ENCODE measurements around the gene LMTK3.

LMTK3 gene
- total RNA-seq: 1.8 to 28.0 (median 19.4) reads per million in 3 experiments

- peak; percentile 84 for DNase-seq
Measured at GRCh38 chr19:48511800-48512503, at the start of gene LMTK3. Gene LMTK3, minus strand, starts transcription at chr19:48511835. Its CDS starts 259 bp downstream, at chr19:48511576.

GRCh38 chr19:48561412-48561811 lies 49.8 kb upstream of the LMTK3 start:
- no peak for DNase-seq

GRCh38 chr19:48560095-48560530 lies 48.5 kb upstream of the LMTK3 start:
- no peak for DNase-seq

GRCh38 chr19:48558018-48558684 lies 46.5 kb upstream of the LMTK3 start:
- DNase-seq: no peak

- DNase-seq: no peak
Measured at GRCh38 chr19:48556825-48557224, 45.2 kb upstream of the LMTK3 start.

GRCh38 chr19:48556163-48556562 lies 44.5 kb upstream of the LMTK3 start:
- DNase-seq: no peak

GRCh38 chr19:48554385-48555091 lies 42.9 kb upstream of the LMTK3 start:
- DNase-seq: no peak

DNA sequence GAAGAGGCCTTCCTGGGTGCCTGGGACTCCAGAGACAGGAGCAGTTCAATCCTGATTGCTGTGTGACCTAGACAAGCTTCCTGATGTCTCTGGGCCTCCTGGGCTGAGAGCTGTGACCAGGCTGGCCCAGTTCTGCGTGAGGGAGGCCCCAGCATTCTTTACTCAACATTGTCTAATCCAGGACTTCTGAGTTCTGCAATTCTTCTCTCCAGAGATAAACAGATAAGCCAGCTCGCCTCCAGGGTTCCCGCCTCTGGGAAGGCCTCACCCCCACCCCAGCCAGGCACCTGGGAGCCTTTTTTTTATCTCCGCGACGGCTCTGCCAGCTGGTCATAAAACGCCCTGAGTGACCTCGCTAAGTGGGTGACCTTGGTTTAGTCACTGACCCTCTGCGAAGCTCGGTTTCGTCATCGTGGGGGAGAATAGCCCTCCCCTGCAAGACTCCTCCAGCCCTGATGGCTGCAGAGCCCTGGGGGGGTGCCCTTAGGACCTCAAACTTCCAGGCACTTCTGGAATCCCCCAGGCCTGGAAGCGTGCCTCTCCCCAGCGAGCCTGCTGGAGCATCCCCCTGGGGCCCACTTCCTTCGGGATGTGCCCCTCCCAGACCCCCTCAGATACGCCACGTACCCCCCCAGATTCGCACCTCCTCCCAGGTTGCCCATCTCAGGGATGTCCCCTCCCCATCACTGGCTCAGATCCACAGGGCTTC lies 42.2 kb upstream of the LMTK3 start:
- no peak for DNase-seq

DNA sequence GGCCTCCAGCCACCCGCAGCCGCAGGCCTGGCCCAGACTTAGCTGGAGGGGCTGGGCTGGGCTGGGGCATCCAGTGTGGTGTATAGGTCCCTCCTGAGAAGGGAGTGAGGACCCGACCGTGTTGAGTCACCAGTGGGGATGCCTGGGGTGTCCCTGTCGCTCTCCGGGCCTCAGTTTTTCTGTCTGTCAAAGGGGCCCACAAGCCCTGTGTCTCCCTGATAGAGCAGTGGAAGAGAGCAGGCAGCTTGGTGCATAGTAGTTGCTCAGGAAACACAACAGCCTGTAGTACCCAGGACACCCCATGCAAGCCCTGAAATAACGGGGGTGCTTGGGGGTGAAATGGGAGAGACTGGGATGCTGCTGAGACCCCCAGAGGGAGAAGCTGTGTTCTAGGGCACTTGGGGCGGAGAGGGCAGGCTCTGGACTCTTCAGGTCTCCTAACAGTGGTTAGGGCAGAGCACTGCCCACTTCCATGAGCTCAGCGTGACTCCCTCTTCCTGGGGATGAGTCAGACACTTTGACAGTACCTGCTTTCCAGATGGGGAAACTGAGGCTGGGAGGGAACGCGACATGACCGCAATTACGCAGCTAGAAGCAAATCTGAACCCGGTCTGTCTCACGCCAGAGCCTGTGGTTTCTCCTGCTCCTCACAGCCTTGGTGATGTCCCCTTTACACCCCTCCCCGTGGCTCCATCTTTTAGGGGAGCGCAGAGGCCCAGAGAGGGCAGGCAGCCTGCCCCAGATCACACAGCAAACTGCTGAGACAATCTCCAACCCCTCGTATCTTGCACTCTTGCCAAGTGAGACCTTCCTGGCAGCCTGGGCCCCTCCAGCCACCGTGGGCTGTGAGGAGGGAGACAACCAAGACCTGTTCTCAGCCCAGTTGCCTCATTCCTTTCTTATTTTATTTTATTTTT lies 41.0 kb upstream of the LMTK3 start:
- no peak for DNase-seq

GRCh38 chr19:48551437-48552302 lies 40.0 kb upstream of the LMTK3 start, which contains the start of gene SULT2B1:
Gene SULT2B1, plus strand, starts transcription at chr19:48552172. Its CDS starts 81 bp downstream, at chr19:48552253.
- no peak for DNase-seq

- no peak for DNase-seq
Measured at GRCh38 chr19:48549380-48549779, 37.7 kb upstream of the LMTK3 start.

- no peak for DNase-seq
Measured at GRCh38 chr19:48548253-48548911, 36.7 kb upstream of the LMTK3 start.

DNA sequence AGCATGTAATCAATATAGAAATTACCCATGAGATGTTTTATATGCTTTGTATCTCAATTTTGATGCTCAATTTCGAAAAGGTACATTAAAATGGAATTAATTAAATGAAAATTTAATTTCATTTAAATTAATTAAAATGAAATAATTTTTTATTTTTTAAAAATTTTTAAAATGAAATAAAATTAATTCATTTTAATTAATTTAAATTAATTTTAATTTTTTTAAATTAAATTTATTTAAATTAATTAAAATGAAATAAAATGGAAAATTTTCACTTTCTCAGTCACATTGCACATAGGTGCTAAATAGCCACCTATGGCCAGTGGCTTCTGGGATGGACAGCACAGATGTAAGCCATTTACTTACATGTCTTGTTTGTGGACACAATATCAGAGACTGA lies 36.1 kb upstream of the LMTK3 start:
- DNase-seq: no peak

DNA sequence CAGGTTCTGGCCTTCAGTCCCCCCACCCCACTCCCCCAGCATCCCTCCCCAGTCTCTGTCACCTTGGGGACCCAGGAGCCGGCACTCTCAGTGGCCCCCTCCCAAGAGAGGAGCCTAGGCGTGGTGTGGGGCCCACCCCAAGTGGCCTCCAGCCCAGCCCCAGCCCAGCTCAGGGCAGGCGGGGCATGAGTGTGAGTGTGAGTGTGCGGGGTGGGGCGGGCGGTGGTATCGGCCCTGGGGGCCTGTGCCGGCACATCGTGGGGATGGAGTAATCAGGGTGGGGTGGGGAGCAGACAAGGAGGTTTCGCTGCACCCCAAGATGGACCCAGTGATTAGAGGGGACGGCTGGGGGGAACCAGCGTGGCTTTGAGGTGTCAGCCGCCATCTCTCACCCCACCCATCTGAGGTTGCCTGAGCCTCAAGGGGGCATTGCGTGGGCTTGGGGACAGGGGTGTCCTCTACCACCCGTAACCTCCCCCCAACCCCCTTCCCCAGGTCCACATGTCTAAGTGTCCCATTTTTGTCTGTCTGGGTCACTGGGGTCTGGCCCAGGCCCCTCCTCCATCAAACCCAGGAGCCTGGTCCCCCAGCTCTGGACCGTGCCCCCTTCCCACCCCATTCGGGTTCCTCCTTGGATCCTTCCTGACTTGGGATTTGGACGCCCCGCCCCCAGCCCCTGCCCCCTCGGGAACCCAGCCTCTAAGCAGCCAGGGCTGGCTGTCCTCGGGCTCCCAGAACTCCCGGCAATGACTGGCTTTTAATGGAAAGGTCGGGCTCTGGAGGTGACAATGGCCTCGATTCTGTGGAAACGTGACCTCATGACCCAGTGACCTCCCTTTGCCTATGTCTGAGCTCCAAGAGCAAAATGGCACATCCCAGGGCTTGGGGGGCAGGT lies 33.5 kb upstream of the LMTK3 start:
- no peak for DNase-seq

DNA sequence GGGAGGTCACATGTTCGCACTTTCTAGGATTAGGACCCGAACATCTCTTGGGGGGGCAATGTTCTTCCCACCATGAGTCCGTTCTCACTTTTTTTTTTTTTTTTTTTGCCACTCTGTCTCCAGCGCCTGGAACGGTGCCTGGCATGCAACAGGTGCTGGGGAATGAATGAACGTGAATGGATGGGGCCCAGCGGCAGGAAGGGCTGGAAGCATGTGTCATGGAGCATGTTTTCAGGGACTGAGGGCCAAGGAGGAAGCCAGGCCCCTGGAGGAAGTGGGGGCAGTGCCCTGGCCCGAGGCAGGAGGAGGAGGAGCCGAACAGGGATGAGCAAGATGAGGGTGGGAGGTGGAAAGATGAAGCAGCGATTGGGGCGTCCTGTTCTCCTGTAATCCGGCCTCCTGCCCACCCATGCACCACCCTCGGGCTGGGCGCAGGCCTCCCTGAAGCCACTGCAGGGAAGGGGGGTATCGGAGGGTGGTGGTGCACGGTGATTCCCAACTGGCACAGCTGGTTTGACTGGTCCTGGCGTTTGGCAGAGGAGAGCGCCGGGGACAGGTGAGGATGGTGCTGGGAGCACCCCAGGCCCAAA lies 31.6 kb upstream of the LMTK3 start:
- no peak for DNase-seq

GRCh38 chr19:48541813-48542212 lies 30.2 kb upstream of the LMTK3 start:
- DNase-seq: no peak

GRCh38 chr19:48540110-48540509 lies 28.5 kb upstream of the LMTK3 start:
- DNase-seq: no peak

GRCh38 chr19:48539503-48540096 lies 28.0 kb upstream of the LMTK3 start:
- no peak for DNase-seq

Data from central memory CD4-positive, alpha-beta T cell (primary cell).